T47D (cell line): ENCODE results near the gene ZNF208.
"Not testable (repeated sequence)": the region's sequence is repeated elsewhere in the genome, so short reads cannot be mapped to it uniquely, and the experiment has no call there.

Experiments
- DNase-seq, 2 experiments: peaks; one replicate each; pipeline versions ENCODE4 v3.0.0 to v3.0.0-alpha.2; 2011 to 2012; ENCODE audit warnings: low read depth in 1 of 2, low spot score in 1 of 2
- JUND ChIP-seq: IDR thresholded peaks from 2 replicates; pipeline ENCODE4 v1.6.1; 2012; ENCODE audit warnings: low read depth
- in situ Hi-C: cut with HindIII; loops from 2 replicates; pipeline ENCODE4 v1.10.0; 2016; ENCODE audit warnings: low sequenced_read_pairs, low pct_unique_long_range_greater_than_20kb

ZNF208 gene

DNA sequence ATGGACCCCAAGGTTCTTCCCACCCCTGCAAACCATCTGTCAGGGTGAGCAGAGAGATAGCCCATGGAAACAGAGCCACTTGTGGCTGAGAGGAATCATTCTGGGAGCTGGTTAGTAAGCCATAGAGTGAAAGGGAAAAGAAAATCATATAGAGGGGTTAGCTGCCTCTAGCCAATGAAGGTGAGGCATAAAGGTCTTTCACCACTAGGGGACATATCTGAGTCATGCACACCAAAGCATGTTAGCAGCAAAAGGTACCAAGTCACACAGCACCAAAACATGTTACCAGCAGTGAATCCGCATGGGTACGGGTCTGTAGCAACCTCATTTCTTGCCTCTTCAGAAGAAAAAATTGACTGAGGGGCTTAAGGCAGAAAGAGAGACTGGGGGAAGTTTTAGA lies 98.1 kb downstream of the ZNF208 start:
- DNase-seq: peak in 1 of 2 experiments; percentile 10
- in situ Hi-C loops: no loop called here
- no peak for TF ChIP-seq JUND

DNA sequence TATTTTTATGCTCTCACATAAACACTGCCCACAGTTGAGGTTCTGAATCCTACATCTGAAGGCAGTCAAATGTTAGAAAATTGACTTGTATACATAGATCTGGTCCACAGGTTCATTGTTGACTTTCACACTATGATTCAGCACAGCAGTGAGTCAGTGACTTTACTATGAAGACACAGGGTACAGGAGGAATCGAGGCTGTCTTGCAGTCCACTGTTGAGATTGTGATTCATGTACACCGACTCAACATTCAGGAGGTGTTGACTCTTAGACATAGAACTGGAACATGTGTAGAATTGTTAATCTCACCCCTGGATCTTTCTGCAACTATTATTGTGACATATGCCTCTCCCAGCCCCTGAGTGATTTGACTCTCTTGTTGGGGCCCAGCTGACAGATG lies 100.4 kb downstream of the ZNF208 start:
- TF ChIP-seq JUND: no peak
- in situ Hi-C loops: no loop called here
- DNase-seq: no peak

DNA sequence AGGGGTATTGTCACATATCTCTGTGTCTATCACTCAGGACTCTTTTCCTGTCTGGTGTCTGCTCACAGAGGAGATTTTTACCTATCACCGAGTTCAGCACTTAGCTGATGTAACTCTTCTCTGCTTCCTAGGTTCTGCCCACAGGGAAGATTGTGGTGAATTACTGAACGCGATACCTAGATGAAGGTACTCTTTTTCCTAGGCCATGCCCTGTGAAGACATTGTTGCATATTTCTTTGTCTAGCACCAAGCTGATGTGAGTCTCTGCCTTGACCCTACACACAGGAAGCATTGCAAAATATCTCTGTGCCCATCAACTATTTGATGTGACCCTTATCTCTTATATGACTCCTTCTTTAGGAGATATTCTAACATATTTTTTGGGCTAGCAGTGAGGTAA lies 102.7 kb downstream of the ZNF208 start:
- no peak for TF ChIP-seq JUND
- no peak for DNase-seq
- in situ Hi-C loops: no loop called here

DNA sequence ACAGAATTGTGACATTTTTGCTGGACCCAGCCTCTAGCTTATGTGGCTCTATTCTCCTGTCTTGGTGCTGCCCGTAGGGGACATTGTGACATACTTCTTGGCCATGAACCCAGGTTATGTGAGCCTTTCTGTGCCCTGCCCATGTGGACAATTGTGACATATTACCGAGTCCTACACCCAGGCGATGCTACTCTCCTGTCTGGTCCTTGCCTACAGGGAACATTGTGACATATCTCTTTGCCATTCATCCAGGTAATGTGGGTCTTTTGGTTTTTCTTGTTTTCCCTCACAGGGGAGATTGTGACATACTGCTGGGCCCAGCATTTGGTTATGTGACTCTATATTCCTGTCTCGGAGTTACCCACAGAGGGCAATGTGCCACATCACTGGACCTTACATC lies 103.2 kb downstream of the ZNF208 start:
- no peak for DNase-seq
- in situ Hi-C loops: no loop called here
- TF ChIP-seq JUND: no peak

DNA sequence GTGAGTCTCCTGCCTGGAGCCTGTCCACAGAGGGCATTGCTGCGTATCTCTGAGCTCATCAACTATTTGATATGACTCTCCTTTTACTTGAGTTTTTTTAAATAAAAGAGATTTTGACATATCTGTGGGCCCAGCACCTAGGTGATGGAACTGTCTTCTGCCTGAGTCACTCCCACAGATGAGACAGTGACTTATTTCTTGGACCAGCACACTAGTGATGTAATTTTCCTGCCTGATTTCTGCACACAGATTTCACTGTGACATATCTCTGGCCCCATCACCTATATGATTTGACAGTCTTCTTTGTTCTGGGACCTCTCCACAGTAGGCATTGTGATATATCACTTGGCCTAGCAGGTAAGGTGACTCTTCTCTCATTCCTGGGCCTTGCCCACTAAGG lies 108.2 kb downstream of the ZNF208 start:
- in situ Hi-C loops: no loop called here
- TF ChIP-seq JUND: no peak
- DNase-seq: no peak

DNA sequence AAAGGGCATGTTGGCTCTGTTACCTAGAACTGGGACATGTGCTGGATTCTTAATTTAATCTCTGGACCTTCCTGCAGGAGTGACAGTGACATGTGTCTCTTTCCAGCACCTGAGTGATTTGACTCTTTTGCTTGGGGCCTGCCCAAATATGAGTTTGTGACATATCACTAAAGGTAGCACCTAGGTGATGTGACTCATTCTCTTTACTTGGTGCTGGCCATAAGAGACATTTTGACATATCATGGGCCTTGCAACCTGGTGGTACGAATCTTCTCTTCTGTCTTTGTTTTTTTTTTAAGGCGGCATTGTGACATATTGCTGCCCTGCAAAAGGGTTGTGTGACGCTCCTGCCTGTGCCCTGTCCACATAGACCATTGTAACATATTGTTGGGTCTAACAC lies 108.9 kb downstream of the ZNF208 start:
- DNase-seq: no peak
- in situ Hi-C loops: no loop called here
- TF ChIP-seq JUND: no peak

DNA sequence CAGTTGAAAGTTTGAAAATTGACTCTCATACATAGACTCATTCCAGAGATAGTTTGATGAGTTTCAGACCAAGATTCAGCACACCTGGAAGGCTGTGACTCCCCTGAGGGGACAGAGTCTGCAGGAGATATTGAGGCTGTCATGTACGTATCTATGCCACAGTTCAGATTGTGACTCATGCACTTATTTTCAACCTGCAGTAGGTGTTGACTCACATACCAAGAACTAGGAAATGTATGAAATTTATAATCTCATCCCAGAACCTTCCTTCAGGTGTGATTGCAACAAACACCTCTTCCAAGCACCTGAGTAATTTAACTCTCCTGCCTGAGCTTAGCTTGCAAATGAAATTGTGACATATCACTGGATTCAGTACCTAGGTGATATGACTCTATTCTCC lies 110.3 kb downstream of the ZNF208 start:
- no peak for TF ChIP-seq JUND
- in situ Hi-C loops: no loop called here
- DNase-seq: no peak

DNA sequence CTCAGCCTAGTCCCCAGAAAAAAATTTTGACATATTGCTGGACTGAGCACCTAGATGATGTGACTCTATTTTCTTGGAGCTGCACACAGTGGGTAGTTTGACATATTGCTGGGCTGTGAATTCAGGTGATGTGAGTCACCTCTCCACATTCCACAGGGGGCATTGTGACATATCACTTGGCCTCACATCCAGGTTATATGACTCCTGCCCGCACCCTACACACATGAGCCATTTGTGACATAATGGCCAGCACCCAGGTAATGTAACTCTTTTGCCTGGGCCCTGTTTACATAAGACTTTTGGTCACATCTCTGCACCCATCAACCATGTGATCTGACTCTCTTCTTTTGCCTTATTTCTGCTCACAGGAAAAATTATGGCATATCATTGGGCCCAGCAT lies 119.7 kb downstream of the ZNF208 start:
- in situ Hi-C loops: no loop called here
- no peak for DNase-seq
- TF ChIP-seq JUND: no peak

DNA sequence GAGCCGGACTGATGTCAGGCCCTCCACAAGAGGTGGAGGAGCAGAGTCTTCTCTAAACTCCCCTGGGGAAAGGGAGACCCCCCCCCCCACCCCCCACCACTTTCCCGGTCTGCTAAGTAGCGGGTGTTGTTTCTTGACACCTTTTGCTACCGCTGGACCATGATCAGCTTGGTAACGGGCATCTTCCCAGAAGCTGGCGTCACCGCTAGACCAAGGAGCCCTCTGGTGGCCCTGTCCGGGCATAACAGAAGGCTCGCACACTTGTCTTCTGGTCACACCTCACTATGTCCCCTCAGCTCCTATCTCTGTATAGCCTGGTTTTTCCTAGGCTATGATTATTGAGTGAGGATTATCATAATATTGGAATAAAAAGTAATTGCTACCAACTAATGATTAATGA lies 120.7 kb downstream of the ZNF208 start:
- DNase-seq: peak in 1 of 2 experiments; percentile 22
- in situ Hi-C loops: not testable (repeated sequence)

DNA sequence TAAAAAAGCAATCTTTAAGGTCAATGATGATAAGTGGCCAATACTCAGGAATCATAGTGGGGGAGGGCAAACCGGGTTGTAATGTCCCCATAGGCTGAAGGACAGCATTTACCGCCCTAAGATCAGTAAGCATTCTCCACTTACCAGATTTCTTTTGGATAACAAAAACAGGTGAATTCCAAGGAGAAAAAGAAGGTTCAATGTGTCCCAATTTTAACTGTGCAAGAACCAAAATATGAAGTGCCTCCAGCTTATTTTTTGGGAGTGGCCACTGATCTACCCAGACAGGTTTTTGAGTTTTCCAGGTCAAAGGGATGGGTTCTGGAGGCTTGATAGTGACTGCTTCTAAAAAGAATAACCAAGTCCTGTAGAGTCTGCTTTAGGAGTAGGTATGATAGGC lies 125.2 kb downstream of the ZNF208 start:
- DNase-seq, in situ Hi-C loops: not testable (repeated sequence)

DNA sequence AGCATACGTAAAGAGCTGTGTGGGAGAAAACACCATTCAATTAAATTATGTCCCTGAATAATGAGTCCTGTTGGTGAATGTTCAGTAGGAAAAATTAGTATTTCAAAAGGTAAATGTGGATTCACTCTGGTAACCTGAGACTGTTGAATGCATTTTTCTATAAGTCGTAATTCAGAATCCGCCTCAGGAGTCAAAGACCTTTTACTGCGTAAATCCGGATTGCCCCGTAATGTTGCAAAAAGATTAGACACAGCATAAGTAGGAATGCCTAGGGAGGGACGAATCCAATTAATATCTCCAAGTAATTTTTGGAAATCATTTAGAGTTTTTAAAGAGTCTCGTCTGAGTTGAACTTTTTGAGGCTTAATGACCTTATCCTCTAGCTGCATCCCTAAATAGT lies 126.0 kb downstream of the ZNF208 start:
- in situ Hi-C loops, DNase-seq: not testable (repeated sequence)

DNA sequence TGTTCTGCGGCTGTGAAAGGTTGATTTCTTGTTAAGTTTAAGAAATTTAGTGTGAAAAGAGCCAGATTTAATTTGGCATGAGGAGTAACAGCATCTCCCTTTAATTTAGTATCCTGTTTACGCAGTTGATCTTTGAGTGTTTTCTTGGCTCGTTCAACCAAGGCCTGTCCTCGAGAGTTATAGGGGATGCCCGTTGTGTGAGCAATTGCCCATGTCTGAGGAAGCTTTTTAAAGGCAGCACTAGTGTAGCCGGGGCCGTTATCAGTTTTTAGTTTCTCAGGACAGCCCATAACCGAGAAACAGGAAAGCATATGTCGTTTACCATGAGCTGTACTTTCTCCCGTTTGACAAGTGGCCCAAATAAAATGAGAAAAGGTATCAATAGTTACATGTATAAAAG lies 127.2 kb downstream of the ZNF208 start:
- DNase-seq: no peak
- in situ Hi-C loops: no loop called here
- no peak for TF ChIP-seq JUND
